Measurements from ENCODE around the gene ST3GAL2. TPM values are rescaled to one million over a fixed set of nuclear protein-coding genes. Genes with fewer than 3 reads are reported as not detected.

Gene ST3GAL2
- total and polyA plus RNA-seq, 2 of the 4 experiments (the other 2 are of a cell fraction), result 17.4 to 17.7 TPM

- Histone ChIP-seq H3K18ac (ENCODE audit: low read depth, low read length) (no peak overlapping the region), H2BK5ac (ENCODE audit: low read depth, low read length, poor library complexity, severe bottlenecking) (no peak overlapping the region), H4K8ac (ENCODE audit: low read depth in 2 of 2, low read length in 2 of 2) (no peak overlapping the region), H2AFZ (replicated peaks; ENCODE audit: low read length, poor library complexity) (no peak overlapping the region), H3K27ac (ENCODE audit: insufficient read depth, low read length) (no peak overlapping the region), H2BK15ac (ENCODE audit: low read depth, low read length) (no peak overlapping the region), H3K9me3 (ENCODE audit: control insufficient read depth, insufficient read depth, low read length) (no peaks in the 10 kb centered on the region), H2BK120ac (ENCODE audit: low read depth, low read length) (no peak overlapping the region), H4K91ac (ENCODE audit: insufficient read depth, low read depth, low read length) (no peak overlapping the region), H3K56ac (ENCODE audit: extremely low read depth, insufficient read depth, low read length) (no peak overlapping the region; the same call in 1 of the 2 replicates), H2AK5ac (ENCODE audit: low read depth, low read length) (no peak overlapping the region), H4K5ac (ENCODE audit: low read depth, low read length) (no peak overlapping the region), H2BK20ac (ENCODE audit: low read depth, low read length) (no peak overlapping the region), H2AK9ac (replicated peaks; ENCODE audit: low read depth, low read length, poor library complexity) (no peak overlapping the region), H3K9ac (ENCODE audit: low read depth, low read length) (no peak overlapping the region), H3K23ac (ENCODE audit: low read depth, low read length) (no peak overlapping the region), H3K4me3 (ENCODE audit: insufficient read depth, low read depth, low read length) (no peak overlapping the region), H3K4me2 (ENCODE audit: low read depth, low read length) (no peak overlapping the region), H3K36me3 (ENCODE audit: control insufficient read depth, insufficient read depth, low read length) (peaks cover 12% of the 10 kb centered on the region), H3K4ac (ENCODE audit: low read depth, low read length) (no peak overlapping the region), H3K79me1 (ENCODE audit: low read depth in 1 of 2, low read length in 2 of 2) (no peaks in the 10 kb centered on the region), H3K14ac (replicated peaks; ENCODE audit: low read depth, low read length) (no peak overlapping the region), H3K4me1 (ENCODE audit: control insufficient read depth, insufficient read depth, low read length) (peaks cover 2% of the 10 kb centered on the region; the same call in 1 of the 2 replicates), H4K20me1 (ENCODE audit: insufficient read depth, low read length) (no peaks in the 10 kb centered on the region; the same call in 1 of the 2 replicates), H3K27me3 (ENCODE audit: control insufficient read depth, insufficient read depth, low read length) (no peaks in the 10 kb centered on the region), H3K9me1 (ENCODE audit: insufficient read depth, low read length) (0 out of 2 replicates have a peak, but pooled peaks cover 2% of the 10 kb centered on the region)
- BruUV-seq (replicated peaks), result no TSS peak
- no peak for ATAC-seq (ENCODE audit: low read depth)
- CTCF ChIA-PET, result no interaction called here
- 84% methylated on average over 3 of the region's 8 CpGs; no CpG with 5 or more reads in 1 of the 2 experiments for WGBS, 2 experiments (ENCODE audit: extremely low coverage in 2 of 2, insufficient read length in 1 of 2)
- POLR2A ChIA-PET (ENCODE audit: unreplicated experiment), result no interaction called here
- DNase-seq, result no peak
- intact Hi-C loops (cut with micrococcal nuclease) (no loop called here), in situ Hi-C loops (cut with MboI; ENCODE audit: low sequenced_read_pairs) (no loop called here), dilution Hi-C loops (cut with HindIII; ENCODE audit: low sequenced_read_pairs, unreplicated experiment) (no loop called here)
- TF ChIP-seq SMC3 (IDR thresholded peaks at IDR 0.05; ENCODE audit: low read depth, low read length) (no peak), POLR2A (IDR thresholded peaks at IDR 0.05; ENCODE audit: low read depth, low read length) (no peak)
Observed at GRCh38 chr16:70467608-70468007, 28.7 kb upstream of the ST3GAL2 start.

All from IMR-90 (cell line).